Measurements from ENCODE around the gene CUX1.

CUX1 gene

GRCh38 chr7:102029616-102030015 lies 212.2 kb downstream of the CUX1 start:
- no peak overlapping the region for H3K27ac ChIP-seq
- H3K4me3 ChIP-seq (ENCODE audit: low read depth in 1 of 2, low read length in 1 of 2): no peak overlapping the region
- no peaks in the 10 kb centered on the region for H3K9me3 ChIP-seq
- H3K36me3 ChIP-seq: peaks cover 20% of the 10 kb centered on the region
- no peaks in the 10 kb centered on the region for H3K27me3 ChIP-seq
- peaks cover 19 to 24% of the 10 kb centered on the region in 2 experiments for H3K4me1 ChIP-seq (ENCODE audit: control insufficient read depth in 1 of 2, insufficient read depth in 1 of 2, low read depth in 1 of 2, low read length in 1 of 2)
- TF ChIP-seq, protein P1, sequence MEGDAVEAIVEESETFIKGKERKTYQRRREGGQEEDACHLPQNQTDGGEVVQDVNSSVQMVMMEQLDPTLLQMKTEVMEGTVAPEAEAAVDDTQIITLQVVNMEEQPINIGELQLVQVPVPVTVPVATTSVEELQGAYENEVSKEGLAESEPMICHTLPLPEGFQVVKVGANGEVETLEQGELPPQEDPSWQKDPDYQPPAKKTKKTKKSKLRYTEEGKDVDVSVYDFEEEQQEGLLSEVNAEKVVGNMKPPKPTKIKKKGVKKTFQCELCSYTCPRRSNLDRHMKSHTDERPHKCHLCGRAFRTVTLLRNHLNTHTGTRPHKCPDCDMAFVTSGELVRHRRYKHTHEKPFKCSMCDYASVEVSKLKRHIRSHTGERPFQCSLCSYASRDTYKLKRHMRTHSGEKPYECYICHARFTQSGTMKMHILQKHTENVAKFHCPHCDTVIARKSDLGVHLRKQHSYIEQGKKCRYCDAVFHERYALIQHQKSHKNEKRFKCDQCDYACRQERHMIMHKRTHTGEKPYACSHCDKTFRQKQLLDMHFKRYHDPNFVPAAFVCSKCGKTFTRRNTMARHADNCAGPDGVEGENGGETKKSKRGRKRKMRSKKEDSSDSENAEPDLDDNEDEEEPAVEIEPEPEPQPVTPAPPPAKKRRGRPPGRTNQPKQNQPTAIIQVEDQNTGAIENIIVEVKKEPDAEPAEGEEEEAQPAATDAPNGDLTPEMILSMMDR (IDR thresholded peaks at IDR 0.05): no peak

- H3K27ac ChIP-seq: no peak overlapping the region
- no peaks in the 10 kb centered on the region for H3K9me3 ChIP-seq
- TF ChIP-seq, protein P1 (IDR thresholded peaks at IDR 0.05): no peak
- peaks cover 13 to 16% of the 10 kb centered on the region in 2 experiments for H3K4me1 ChIP-seq (ENCODE audit: control insufficient read depth in 1 of 2, insufficient read depth in 1 of 2, low read depth in 1 of 2, low read length in 1 of 2)
- H3K36me3 ChIP-seq: peaks cover 20% of the 10 kb centered on the region
- no peak overlapping the region for H3K4me3 ChIP-seq (ENCODE audit: low read depth in 1 of 2, low read length in 1 of 2)
- no peaks in the 10 kb centered on the region for H3K27me3 ChIP-seq
Measured at GRCh38 chr7:102030696-102031095, 213.3 kb downstream of the CUX1 start.

- no peak overlapping the region for H3K4me3 ChIP-seq (ENCODE audit: low read depth in 1 of 2, low read length in 1 of 2)
- TF ChIP-seq, protein P1 (IDR thresholded peaks at IDR 0.05): no peak
Measured at GRCh38 chr7:102036958-102037357, 219.5 kb downstream of the CUX1 start.

GRCh38 chr7:102039706-102040105 lies 222.3 kb downstream of the CUX1 start:
- no peaks in the 10 kb centered on the region for H3K9me3 ChIP-seq
- H3K27me3 ChIP-seq: no peaks in the 10 kb centered on the region
- H3K4me3 ChIP-seq (ENCODE audit: low read depth in 1 of 2, low read length in 1 of 2): no peak overlapping the region
- no peaks in the 10 kb centered on the region for H3K36me3 ChIP-seq
- H3K27ac ChIP-seq: no peak overlapping the region
- peaks cover 1 to 2% of the 10 kb centered on the region in 2 experiments for H3K4me1 ChIP-seq (ENCODE audit: control insufficient read depth in 1 of 2, insufficient read depth in 1 of 2, low read depth in 1 of 2, low read length in 1 of 2)
- TF ChIP-seq, protein P1 (IDR thresholded peaks at IDR 0.05): no peak

More at GRCh38 chr7:102036958-102037357, 219.5 kb downstream of the CUX1 start:
- Histone ChIP-seq H3K27me3 (no peaks in the 10 kb centered on the region), H3K4me1 (ENCODE audit: control insufficient read depth in 1 of 2, insufficient read depth in 1 of 2, low read depth in 1 of 2, low read length in 1 of 2) (no peaks in the 10 kb centered on the region), H3K9me3 (no peaks in the 10 kb centered on the region), H3K27ac (no peak overlapping the region), H3K36me3 (no peaks in the 10 kb centered on the region)

GRCh38 chr7:102040569-102040968 lies 223.1 kb downstream of the CUX1 start:
- Histone ChIP-seq H3K27ac (no peak overlapping the region), H3K36me3 (no peaks in the 10 kb centered on the region), H3K4me1 (ENCODE audit: control insufficient read depth in 1 of 2, insufficient read depth in 1 of 2, low read depth in 1 of 2, low read length in 1 of 2) (peaks cover 10% of the 10 kb centered on the region in 2 experiments), H3K4me3 (ENCODE audit: low read depth in 1 of 2, low read length in 1 of 2) (no peak overlapping the region), H3K27me3 (no peaks in the 10 kb centered on the region), H3K9me3 (no peaks in the 10 kb centered on the region)
- TF ChIP-seq, protein P1 (IDR thresholded peaks at IDR 0.05): no peak

Data from neutrophil (primary cell).